Left lung (tissue), 10 donors: ENCODE results near the gene BRD3. TPM values are rescaled to one million over a fixed set of nuclear protein-coding genes. Genes with fewer than 3 reads are reported as not detected.

Experiments used
- ATAC-seq: fragments of 200-7000 bp; cut with Tn5 transposase; one replicate; pipeline ENCODE4 v1.9.1; 2020; ENCODE audit warnings: moderate library complexity
- DNase-seq, 4 donors: peaks; one replicate each; pipeline ENCODE4 v3.0.0-alpha.2; 2013 to 2020
- H3K27ac ChIP-seq, 2 donors: fragments of 200-600 bp; sonication (generic) in 1 of 2; one replicate each; pipeline versions ENCODE4 v1.5.0 to v1.8.0; 2020 to 2021
- H3K27me3 ChIP-seq, 2 donors: fragments of 200-600 bp; sonication (generic) in 1 of 2; one replicate each; pipeline versions ENCODE4 v1.5.0 to v1.8.0; 2020 to 2021
- H3K36me3 ChIP-seq, 2 donors: fragments of 200-600 bp; sonication (generic) in 1 of 2; one replicate each; pipeline versions ENCODE4 v1.5.0 to v1.8.0; 2020 to 2021
- H3K4me1 ChIP-seq, 2 donors: fragments of 200-600 bp; one replicate each; pipeline ENCODE4 v1.8.0; 2021
- H3K4me3 ChIP-seq, 2 donors: fragments of 200-600 bp; sonication (generic) in 1 of 2; one replicate each; pipeline versions ENCODE4 v1.5.0 to v1.8.0; 2020 to 2021; ENCODE audit warnings: mild to moderate bottlenecking in 1 of 2
- H3K9me3 ChIP-seq, 2 donors: fragments of 200-600 bp; sonication (generic) in 1 of 2; one replicate each; pipeline versions ENCODE4 v1.5.0 to v1.8.0; 2020 to 2021
- CTCF ChIP-seq, 2 donors: fragments of 200-600 bp; sonication (generic) in 1 of 2; IDR thresholded peaks; one replicate each; pipeline versions ENCODE4 v1.5.0 to v1.8.0; 2021; ENCODE audit warnings: antibody characterized with exemption in 2 of 2
- intact Hi-C, 2 donors: fragments of 100-400 bp; cut with DNase I; formaldehyde crosslinking; loops; one replicate each; pipeline versions ENCODE4 v1.11.2 to v1.14.2; 2022
- polyA plus RNA-seq, 6 donors: library from polyadenylated mRNA; unstranded; fragments of 120-200 nt; gene quantifications; one replicate each; pipeline ENCODE4 v1.2.1, GENCODE V29; 2013; ENCODE audit not compliant: insufficient read length in 6 of 6
- total RNA-seq, 2 donors: library from RNA; stranded (reverse); fragmentation: NEBNext Ultra II Directional; extraction: Animal tissue kit (Norgen Biotek cat#: 25700); gene quantifications; one replicate each; pipeline ENCODE4 v1.2.1, GENCODE V29; 2021
- donor health status: DM: no; HTN: yes; CAD: no.
- donor health status: DM: no; HTN: no; CAD: no.

BRD3 gene
- total and polyA plus RNA-seq, 8 donors, result 27.0 to 45.8 (median 39.0) TPM

GRCh38 chr9:134071149-134071548 lies 3.3 kb upstream of the BRD3 start:
- H3K9me3 ChIP-seq, result no peaks in the 10 kb centered on the region
- H3K4me3 ChIP-seq, result no peak overlapping the region
- DNase-seq (no peak), ATAC-seq (no peak)
- H3K27ac ChIP-seq, result no peak overlapping the region
- no peak for TF ChIP-seq CTCF (IDR thresholded peaks at IDR 0.05)
- peaks cover 0 to 25% of the 10 kb centered on the region in 2 donors for H3K27me3 ChIP-seq
- no peaks in the 10 kb centered on the region for H3K36me3 ChIP-seq
- H3K4me1 ChIP-seq, result peaks cover 4 to 13% of the 10 kb centered on the region in 2 donors
- intact Hi-C loops, result no loop called here

- peak in 1 of 4 donors; percentile 31 for DNase-seq
- ATAC-seq, result no peak
- no peak overlapping the region for H3K4me3 ChIP-seq
- no peaks in the 10 kb centered on the region for H3K36me3 ChIP-seq
- H3K27ac ChIP-seq, result no peak overlapping the region
- H3K9me3 ChIP-seq, result no peaks in the 10 kb centered on the region
- peaks cover 0 to 25% of the 10 kb centered on the region in 2 donors for H3K27me3 ChIP-seq
- intact Hi-C loops, result no loop called here
- TF ChIP-seq CTCF (IDR thresholded peaks at IDR 0.05), result no peak
- H3K4me1 ChIP-seq, result peaks cover 13 to 27% of the 10 kb centered on the region in 2 donors
Measured at GRCh38 chr9:134069480-134070399, 1.9 kb upstream of the BRD3 start.

GRCh38 chr9:134068744-134069479 lies 1.1 kb upstream of the BRD3 start:
- peaks cover 15 to 36% of the 10 kb centered on the region in 2 donors for H3K4me1 ChIP-seq
- ATAC-seq (peak; percentile 6), DNase-seq (peak in 1 of 4 donors; percentile 37)
- intact Hi-C loops, result no loop called here
- H3K4me3 ChIP-seq, result peak overlapping the region; percentile 56 to 64
- H3K36me3 ChIP-seq, result no peaks in the 10 kb centered on the region
- no peak for TF ChIP-seq CTCF (IDR thresholded peaks at IDR 0.05)
- peak overlapping the region; percentile 96 to 98 for H3K27ac ChIP-seq
- peaks cover 0 to 25% of the 10 kb centered on the region in 2 donors for H3K27me3 ChIP-seq
- H3K9me3 ChIP-seq, result no peaks in the 10 kb centered on the region

- Histone ChIP-seq H3K27me3 (peaks cover 0 to 25% of the 10 kb centered on the region in 2 donors), H3K9me3 (no peaks in the 10 kb centered on the region), H3K4me3 (peak overlapping the region; percentile 55 to 64), H3K36me3 (no peaks in the 10 kb centered on the region), H3K27ac (peak overlapping the region; percentile 68 to 96), H3K4me1 (peaks cover 15 to 53% of the 10 kb centered on the region in 2 donors)
- no peak for TF ChIP-seq CTCF (IDR thresholded peaks at IDR 0.05)
- peak; percentile 36 to 82 (median 42) for DNase-seq
- no peak for ATAC-seq
- intact Hi-C loops, result no loop called here
Measured at GRCh38 chr9:134066913-134067851, 644 bp downstream of the BRD3 start.
